ENCODE results near the gene DLG1. TPM values are rescaled to one million over a fixed set of nuclear protein-coding genes. Genes with fewer than 3 reads are reported as not detected.

Gene DLG1
- total RNA-seq, 2 experiments from 2014 or later: 48.9 to 95.1 TPM

DNA sequence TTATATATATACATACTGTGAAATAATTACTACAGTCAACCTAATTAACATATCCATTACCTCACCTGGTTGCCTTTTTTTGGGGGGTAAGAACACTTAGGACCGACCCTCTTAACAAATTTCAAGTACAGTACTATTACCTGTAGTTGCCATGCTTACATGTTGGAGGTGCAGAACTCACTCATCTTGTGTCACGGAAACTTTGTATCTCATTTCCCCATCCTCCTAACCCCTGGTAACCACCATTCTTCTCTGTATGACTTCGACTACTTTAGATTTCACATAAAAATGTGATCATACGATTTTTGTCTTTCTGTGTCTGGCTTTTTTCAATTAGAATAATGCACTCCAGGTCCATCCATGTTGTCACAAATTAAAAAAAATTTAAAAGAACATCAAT lies 213.3 kb downstream of the DLG1 start:
- Histone ChIP-seq H3K36me3 (ENCODE audit: insufficient read depth, low read length) (peaks cover 35% of the 10 kb centered on the region), H3K4me3 (ENCODE audit: low read depth, low read length, poor library complexity, severe bottlenecking) (no peak overlapping the region), H3K4me1 (ENCODE audit: insufficient read depth, low read length, poor library complexity, severe bottlenecking) (peaks cover 7% of the 10 kb centered on the region), H3K27ac (ENCODE audit: low read depth, low read length, poor library complexity, severe bottlenecking) (no peak overlapping the region), H3K9me3 (ENCODE audit: low read length) (no peaks in the 10 kb centered on the region), H2AFZ (ENCODE audit: low read length) (no peak overlapping the region), H3K4me2 (ENCODE audit: low read length) (no peak overlapping the region), H3K79me2 (ENCODE audit: insufficient read depth, low read depth, low read length) (no peaks in the 10 kb centered on the region), H4K20me1 (ENCODE audit: insufficient read depth, low read length) (no peaks in the 10 kb centered on the region), H3K9me2 (ENCODE audit: insufficient read depth, low read length) (no peaks in the 10 kb centered on the region)
- POLR2A ChIA-PET: no interaction called here
- BruUV-seq (replicated peaks): no TSS peak
- CTCF ChIA-PET (ENCODE audit: unreplicated experiment): no interaction called here
- intact Hi-C loops (cut with micrococcal nuclease; ENCODE audit: unreplicated experiment): no loop called here
- DNase-seq (ENCODE audit: low spot score): no peak
- no peak for TF ChIP-seq EZH2phosphoT487 (IDR thresholded peaks at IDR 0.05; ENCODE audit: borderline replicate concordance, low read depth, low read length)
- TF ChIP-seq CTCF (conservative IDR thresholded peaks at IDR 0.05; ENCODE audit: low read length): no peak

DNA sequence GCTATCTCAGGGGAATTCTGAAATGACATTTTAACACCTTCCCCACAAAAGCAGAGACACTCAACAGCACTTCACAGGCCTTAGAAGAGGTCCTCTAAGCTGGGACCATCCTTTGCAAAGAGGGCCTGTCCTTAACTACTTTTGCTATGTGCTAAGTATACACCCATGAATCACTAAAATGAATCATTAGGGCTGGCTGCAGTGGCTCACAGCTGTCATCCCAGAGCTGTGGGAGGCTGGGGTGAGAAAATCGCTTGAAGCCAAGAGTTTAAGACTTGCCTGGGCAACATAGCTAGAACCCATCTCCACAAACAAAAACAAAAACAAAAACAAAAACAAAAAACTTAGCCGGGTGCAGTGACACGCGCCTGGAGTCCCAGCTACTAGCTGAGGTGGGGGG lies 214.9 kb downstream of the DLG1 start:
- Histone ChIP-seq H4K20me1 (ENCODE audit: insufficient read depth, low read length) (no peaks in the 10 kb centered on the region), H3K27ac (ENCODE audit: low read depth, low read length, poor library complexity, severe bottlenecking) (no peak overlapping the region), H2AFZ (ENCODE audit: low read length) (no peak overlapping the region), H3K36me3 (ENCODE audit: insufficient read depth, low read length) (peaks cover 27% of the 10 kb centered on the region), H3K4me3 (ENCODE audit: low read depth, low read length, poor library complexity, severe bottlenecking) (no peak overlapping the region), H3K79me2 (ENCODE audit: insufficient read depth, low read depth, low read length) (no peaks in the 10 kb centered on the region), H3K4me2 (ENCODE audit: low read length) (no peak overlapping the region), H3K4me1 (ENCODE audit: insufficient read depth, low read length, poor library complexity, severe bottlenecking) (no peaks in the 10 kb centered on the region), H3K9me2 (ENCODE audit: insufficient read depth, low read length) (no peaks in the 10 kb centered on the region), H3K9me3 (ENCODE audit: low read length) (no peaks in the 10 kb centered on the region)
- TF ChIP-seq EZH2phosphoT487 (IDR thresholded peaks at IDR 0.05; ENCODE audit: borderline replicate concordance, low read depth, low read length): no peak
- TF ChIP-seq CTCF (conservative IDR thresholded peaks at IDR 0.05; ENCODE audit: low read length): no peak
- no peak for DNase-seq (ENCODE audit: low spot score)
- CTCF ChIA-PET (ENCODE audit: unreplicated experiment): no interaction called here
- POLR2A ChIA-PET: interaction anchor here (0.6 to 1.6 kb wide), 3 partner anchors 27 to 713 kb away, joined by 3 to 4 read pairs (median 4); no protein-coding TSS in a partner anchor
- intact Hi-C loops (cut with micrococcal nuclease; ENCODE audit: unreplicated experiment): no loop called here
- BruUV-seq (replicated peaks): no TSS peak

DNA sequence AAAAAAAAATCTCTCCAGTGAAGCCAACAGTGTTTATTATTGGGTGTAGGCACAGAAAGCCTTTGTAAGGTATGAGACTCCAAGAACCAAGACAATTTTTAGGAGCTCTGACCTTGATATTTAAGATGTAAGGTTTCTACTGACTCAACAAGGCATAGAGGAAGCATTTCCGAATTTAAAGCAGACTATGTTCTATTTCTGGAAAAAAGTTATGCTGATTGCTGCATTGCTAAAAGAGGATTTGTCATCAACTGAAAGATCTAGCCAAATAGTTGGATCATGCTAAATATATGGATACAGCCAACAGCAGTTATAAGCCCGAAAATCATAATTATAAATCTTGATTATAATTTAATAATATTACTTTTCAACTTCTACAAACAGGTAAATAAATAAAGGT lies 215.5 kb downstream of the DLG1 start:
- no peaks in the 10 kb centered on the region for H3K9me2 ChIP-seq (ENCODE audit: insufficient read depth, low read length)
- no peaks in the 10 kb centered on the region for H3K79me2 ChIP-seq (ENCODE audit: insufficient read depth, low read depth, low read length)
- no peak overlapping the region for H3K27ac ChIP-seq (ENCODE audit: low read depth, low read length, poor library complexity, severe bottlenecking)
- no peak overlapping the region for H3K4me2 ChIP-seq (ENCODE audit: low read length)
- no TSS peak for BruUV-seq (replicated peaks)
- CTCF ChIA-PET (ENCODE audit: unreplicated experiment): no interaction called here
- POLR2A ChIA-PET: interaction anchor here (1.1 to 1.6 kb wide), 2 partner anchors 26 to 37 kb away, joined by 3 to 4 read pairs; no protein-coding TSS in a partner anchor
- no peak overlapping the region for H3K4me3 ChIP-seq (ENCODE audit: low read depth, low read length, poor library complexity, severe bottlenecking)
- TF ChIP-seq CTCF (conservative IDR thresholded peaks at IDR 0.05; ENCODE audit: low read length) (no peak), EZH2phosphoT487 (IDR thresholded peaks at IDR 0.05; ENCODE audit: borderline replicate concordance, low read depth, low read length) (no peak)
- no peaks in the 10 kb centered on the region for H3K9me3 ChIP-seq (ENCODE audit: low read length)
- H4K20me1 ChIP-seq (ENCODE audit: insufficient read depth, low read length): no peaks in the 10 kb centered on the region
- H3K36me3 ChIP-seq (ENCODE audit: insufficient read depth, low read length): peaks cover 27% of the 10 kb centered on the region; the same call in 1 of the 2 replicates
- H2AFZ ChIP-seq (ENCODE audit: low read length): no peak overlapping the region
- no peaks in the 10 kb centered on the region for H3K4me1 ChIP-seq (ENCODE audit: insufficient read depth, low read length, poor library complexity, severe bottlenecking)
- no peak for DNase-seq (ENCODE audit: low spot score)
- intact Hi-C loops (cut with micrococcal nuclease; ENCODE audit: unreplicated experiment): no loop called here
